GM21528 (cell line): ENCODE measurements around the gene TMEM269.

ENCODE experiments used
- ATAC-seq: cut with Tn5 transposase; IDR thresholded peaks from one replicate; pipeline ENCODE4 v1.9.1; 2021; ENCODE audit warnings: mild to moderate bottlenecking, moderate library complexity; ENCODE audit not compliant: unreplicated experiment, low FRiP score

TMEM269 gene, protein sequence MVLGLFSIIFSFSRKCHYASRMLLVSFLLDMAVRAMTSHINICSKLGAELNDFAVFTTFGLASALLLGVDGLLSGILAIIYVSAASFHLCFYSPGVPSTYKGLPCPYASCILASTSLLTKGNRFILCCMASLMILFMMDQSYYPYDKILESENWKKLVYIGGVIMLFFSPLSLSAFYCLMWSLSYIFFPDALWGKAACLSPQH

GRCh38 chr1:42784946-42785693 lies at the start of gene TMEM269:
Gene TMEM269 (plus strand): TSS chr1:42784991. CDS start chr1:42789894, 4,903 bp downstream.
- no peak for ATAC-seq

- no peak for ATAC-seq
Measured at GRCh38 chr1:42735056-42735455, 49.7 kb upstream of the TMEM269 start.

DNA sequence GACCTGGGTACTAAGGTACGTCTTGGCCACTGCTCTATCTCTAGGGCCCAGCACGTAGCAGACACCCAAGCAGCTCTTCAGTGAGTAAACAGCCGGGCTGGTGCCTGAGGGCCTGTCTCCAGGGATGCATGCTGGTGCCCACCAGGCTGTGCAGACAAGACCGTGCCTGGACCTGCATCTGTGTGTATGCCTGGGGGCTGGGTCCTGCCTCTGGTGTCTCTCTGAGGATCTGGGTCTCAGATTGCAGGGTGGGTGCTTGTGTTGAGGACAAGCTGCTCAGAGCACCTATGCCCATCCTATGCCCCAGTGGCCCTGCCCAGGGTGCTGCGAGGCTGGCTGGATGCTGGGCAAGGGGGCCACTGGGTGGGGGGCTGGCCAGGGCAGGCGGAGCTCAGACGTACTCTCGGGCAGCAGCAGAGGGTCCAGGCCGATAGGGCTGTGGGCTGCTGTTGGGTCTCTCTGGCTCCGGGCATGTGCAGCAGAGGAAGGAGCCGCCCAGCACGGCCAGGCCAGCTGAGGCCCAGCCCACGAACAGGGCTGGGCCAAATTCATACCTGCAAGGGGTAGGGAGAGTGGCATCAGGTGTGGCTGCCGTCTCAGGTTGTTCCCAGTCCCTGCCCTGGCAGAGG lies 49.2 kb upstream of the TMEM269 start:
- no peak for ATAC-seq

GRCh38 chr1:42736152-42736551 lies 48.6 kb upstream of the TMEM269 start:
- ATAC-seq: no peak

DNA sequence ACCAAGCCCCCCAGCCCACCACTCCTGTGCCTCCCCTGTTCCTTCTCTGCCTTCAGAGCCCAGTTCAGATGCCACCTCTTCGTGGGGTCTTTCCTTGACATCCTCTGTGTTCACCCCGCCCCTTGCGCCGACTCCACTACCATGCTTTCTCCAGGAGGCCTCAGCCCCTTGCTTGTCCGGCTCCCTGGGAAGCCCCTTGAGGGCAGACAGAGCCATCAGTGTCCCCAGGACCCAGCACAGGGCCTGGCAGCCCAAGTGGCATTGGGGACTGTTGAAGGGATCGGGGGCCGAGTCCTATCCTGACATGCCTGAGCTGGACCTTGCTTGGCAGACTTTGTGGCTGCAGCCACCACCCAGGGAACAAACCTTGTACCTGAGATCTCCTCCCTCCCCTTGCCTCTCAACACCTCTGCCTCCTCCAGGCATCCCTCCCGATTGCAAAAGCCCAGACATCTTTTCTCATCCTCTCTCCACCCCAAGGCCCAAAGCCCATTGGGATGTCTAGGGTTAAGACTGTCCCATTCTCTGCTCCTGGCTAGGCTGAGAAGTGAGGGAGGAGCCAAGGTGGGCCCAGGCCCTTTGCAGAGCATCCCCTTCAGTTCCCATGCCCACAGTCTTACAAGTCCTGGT lies 48.1 kb upstream of the TMEM269 start:
- ATAC-seq: no peak

- no peak for ATAC-seq
Measured at GRCh38 chr1:42737257-42737656, 47.5 kb upstream of the TMEM269 start.

DNA sequence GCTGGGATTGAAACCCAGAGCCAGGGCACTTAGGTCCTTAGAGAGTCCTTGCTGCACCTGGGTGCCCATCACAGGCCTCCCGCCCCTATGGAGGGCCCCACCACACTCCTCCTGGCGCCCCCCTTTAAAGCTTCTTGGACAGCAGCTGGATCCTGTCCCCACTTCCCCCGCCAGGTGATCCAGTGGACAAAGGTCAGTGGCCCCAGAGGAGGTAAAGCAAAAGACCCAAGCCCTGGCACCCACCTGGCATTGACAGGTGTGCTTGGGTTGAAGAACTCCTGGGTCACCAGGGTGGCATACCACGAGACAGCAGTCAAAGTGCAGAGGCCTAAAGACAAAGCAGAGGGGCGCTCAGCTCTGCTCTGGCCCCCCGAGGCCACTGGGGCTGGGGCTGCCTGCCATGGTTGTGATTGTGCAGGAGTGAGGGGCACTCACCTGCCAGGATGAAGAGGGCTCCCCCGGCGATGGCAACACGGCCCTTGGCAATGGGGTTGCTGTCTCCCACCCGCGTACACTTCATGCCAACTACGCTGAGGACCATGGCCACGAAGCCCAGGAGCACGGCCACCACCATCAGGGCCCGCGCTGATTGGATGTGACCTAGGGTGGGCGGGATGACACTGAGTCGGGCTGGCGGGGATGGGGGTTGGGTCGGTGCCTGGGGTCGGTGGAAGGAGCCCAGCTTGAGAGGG lies 46.7 kb upstream of the TMEM269 start:
- ATAC-seq: no peak

- no peak for ATAC-seq
Measured at GRCh38 chr1:42738678-42739226, 46.0 kb upstream of the TMEM269 start.

DNA sequence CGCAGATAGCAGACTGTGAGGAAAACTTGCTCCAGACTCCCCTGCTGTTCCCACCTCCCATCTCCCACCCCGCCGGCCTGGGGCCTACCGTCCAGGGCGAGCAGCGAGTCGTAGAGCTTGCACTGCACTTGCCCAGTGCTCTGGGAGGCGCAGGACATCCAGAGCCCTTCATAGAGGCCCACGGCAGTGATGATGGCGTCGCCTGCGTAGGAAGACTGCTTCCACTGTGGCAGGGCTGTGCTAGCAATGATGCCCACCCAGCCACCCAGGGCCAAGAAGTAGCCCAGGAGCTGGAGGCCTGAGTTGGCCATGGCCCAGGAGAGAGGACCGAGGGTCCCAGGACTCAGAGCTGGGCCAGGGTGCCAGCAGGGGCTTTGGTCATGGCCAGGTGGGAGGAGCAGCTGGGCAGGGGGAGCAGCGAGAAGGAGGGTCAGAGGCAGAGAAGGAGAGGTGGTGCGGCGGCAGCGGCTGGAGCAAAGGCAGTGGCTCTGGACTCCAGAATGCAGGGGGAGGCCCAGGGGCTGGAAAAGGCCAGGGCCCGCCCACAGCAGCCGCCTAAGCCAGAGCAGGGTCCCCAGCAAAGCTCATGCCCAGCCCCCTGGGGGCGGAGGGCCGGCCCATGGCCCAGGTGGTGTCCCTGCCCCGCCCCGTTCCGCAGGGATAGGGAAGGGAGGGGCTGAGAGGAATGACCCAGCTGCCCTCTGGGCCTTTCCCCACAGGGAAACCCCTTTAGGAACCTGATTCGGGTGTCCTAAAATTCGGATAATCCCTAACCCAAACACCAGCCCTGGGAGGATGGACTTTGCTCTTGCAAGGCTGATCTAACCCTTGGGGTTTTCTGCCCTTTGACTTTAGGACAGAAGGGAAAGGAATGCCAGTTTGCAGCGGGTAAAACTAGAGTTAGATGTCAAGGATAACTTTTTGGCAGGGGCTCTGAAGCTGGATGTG lies 44.8 kb upstream of the TMEM269 start, which contains the start of gene CLDN19:
Gene CLDN19 (minus strand): TSS at position 484 of the 948 bp plus-strand sequence. CDS start 173 bp downstream, at position 311.
- no peak for ATAC-seq

DNA sequence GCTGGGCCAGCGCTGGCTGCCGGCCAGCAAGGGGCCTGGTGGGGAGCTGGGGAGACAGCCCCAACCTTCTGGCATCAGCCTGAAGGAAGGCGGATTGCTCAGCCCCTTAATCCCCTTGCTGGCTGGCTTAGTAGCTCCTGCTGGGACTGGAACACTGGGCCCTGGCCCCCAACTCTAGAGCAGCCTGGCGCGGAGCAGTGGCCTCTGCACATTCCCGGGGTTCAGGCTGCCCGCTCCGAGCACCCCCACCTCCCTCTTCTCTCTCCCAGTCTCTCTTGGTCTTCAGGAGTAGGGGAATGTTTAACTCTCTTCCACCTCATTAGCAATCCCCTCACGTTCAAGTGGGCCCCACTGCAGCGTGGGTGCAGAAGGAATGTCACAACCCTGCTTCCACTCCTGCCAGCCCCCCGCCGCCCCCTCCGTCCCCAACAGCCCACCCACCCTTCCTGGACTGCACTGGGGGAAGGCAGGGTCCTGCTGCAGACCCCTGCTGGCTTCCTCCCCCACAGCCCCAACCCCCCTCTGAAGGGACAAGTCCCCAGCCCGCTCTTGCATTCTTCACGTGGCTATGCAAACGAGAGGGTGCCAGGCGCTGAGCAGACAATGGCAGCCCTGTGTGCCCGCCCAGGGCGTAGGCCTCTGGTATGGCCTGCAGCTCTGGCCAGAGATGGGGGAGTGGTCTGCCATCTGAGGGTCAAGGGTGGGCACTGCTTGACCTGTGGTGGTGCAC lies 43.8 kb upstream of the TMEM269 start:
- no peak for ATAC-seq

DNA sequence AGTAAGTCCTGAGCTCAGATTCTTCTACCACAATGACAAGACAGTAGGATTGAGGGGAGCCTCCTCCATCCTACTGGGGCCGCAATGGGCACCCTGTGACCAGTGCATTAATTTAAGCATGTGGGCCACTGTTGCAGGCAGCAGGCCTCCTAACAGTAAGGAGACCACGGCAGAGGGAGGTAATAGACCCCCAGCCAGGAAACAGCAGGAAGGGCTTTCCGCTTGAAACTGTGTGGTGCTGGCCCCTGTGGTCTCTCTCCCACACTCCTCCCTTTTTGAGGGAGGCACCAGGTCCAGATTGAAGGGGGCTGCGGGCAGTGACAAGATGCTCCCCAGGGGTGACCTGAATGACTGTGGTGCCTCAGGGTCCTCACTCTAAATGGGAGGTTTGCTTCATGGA lies 43.1 kb upstream of the TMEM269 start:
- ATAC-seq: no peak

- no peak for ATAC-seq
Measured at GRCh38 chr1:42742141-42742540, 42.6 kb upstream of the TMEM269 start.

DNA sequence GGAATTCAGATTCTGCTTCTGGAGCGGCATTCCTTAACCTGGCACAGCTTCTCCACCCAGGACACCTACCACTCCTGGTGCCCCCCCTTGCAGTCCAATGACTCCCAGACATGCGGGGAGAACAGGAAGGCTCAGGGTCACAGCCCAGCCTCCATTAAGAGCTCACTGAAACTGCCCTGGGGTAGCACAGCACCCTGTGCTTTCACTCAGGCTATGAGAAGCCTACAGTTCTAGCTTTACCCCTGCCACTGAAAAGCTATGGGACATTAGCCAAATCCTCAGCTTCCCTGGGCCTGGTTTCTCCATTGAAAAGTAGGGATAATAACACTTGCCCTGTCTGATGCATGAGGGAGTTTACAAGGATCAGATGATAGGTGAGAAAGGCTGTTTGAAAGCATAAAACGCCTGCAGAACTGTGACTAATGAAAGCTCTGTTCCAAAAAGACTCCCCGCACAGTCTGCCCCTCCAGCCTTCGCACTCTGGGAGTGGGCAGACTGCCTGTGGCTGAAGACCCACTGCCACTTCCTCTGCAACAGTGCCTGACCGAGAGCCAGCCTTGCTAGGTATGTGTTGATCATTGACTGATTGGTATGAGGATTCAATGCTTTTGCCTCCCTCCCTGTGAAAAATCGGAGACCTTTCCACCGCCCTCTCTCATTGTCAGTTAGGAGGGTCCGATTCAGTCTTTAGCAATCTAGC lies 42.0 kb upstream of the TMEM269 start:
- no peak for ATAC-seq

- ATAC-seq: no peak
Measured at GRCh38 chr1:42743317-42744147, 41.3 kb upstream of the TMEM269 start.

- no peak for ATAC-seq
Measured at GRCh38 chr1:42744148-42744413, 40.7 kb upstream of the TMEM269 start.

GRCh38 chr1:42745851-42746250 lies 38.9 kb upstream of the TMEM269 start:
- no peak for ATAC-seq

DNA sequence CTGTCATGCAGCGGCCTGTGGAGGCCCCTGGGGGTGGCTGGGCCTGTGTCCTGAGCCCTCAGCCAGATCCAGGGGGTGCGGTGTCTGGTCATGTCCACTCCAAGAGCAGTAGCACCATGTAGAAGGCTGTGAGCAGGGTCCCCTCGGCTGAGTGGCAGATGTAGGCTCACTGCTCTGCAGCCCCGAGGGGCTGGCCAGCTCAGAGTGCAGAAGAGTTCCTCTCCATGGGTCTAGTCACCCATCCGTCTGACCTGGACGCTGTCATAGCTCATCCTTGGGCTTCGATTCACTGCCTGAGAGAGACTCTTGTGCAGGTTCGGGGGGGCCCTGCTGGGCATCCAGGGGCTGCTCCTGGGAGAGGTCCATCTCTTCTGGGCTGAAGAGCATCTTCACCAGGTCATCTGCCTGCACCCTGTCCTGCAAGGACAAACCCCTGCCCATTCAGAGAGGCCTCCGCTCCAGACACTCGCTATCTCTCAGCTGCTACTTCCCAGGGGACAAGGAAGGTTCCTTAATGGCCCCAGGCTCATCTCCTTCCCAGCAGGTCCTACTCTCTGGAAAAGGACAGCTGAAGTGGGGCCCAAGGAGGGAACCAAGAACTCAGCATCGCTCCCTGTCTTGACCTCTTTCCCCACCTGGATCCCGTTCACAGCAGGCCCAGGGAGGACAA lies 38.2 kb upstream of the TMEM269 start:
- ATAC-seq: no peak
